ENCODE data around the gene SELENON.

Gene SELENON

GRCh38 chr1:25818569-25818968 is 18.6 kb downstream of the SELENON start:
- no peak for TF ChIP-seq GABPA (IDR thresholded peaks at IDR 0.05; ENCODE audit: low read depth)
- TF ChIP-seq, protein P1, sequence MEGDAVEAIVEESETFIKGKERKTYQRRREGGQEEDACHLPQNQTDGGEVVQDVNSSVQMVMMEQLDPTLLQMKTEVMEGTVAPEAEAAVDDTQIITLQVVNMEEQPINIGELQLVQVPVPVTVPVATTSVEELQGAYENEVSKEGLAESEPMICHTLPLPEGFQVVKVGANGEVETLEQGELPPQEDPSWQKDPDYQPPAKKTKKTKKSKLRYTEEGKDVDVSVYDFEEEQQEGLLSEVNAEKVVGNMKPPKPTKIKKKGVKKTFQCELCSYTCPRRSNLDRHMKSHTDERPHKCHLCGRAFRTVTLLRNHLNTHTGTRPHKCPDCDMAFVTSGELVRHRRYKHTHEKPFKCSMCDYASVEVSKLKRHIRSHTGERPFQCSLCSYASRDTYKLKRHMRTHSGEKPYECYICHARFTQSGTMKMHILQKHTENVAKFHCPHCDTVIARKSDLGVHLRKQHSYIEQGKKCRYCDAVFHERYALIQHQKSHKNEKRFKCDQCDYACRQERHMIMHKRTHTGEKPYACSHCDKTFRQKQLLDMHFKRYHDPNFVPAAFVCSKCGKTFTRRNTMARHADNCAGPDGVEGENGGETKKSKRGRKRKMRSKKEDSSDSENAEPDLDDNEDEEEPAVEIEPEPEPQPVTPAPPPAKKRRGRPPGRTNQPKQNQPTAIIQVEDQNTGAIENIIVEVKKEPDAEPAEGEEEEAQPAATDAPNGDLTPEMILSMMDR (IDR thresholded peaks at IDR 0.05; ENCODE audit: insufficient read depth, low read length), result no peak
- no peak for TF ChIP-seq POLR2AphosphoS5 (IDR thresholded peaks at IDR 0.05; ENCODE audit: low read depth)
- TF ChIP-seq SPI1 (IDR thresholded peaks at IDR 0.05; ENCODE audit: borderline replicate concordance, low read depth), result no peak
- TF ChIP-seq, protein P2, sequence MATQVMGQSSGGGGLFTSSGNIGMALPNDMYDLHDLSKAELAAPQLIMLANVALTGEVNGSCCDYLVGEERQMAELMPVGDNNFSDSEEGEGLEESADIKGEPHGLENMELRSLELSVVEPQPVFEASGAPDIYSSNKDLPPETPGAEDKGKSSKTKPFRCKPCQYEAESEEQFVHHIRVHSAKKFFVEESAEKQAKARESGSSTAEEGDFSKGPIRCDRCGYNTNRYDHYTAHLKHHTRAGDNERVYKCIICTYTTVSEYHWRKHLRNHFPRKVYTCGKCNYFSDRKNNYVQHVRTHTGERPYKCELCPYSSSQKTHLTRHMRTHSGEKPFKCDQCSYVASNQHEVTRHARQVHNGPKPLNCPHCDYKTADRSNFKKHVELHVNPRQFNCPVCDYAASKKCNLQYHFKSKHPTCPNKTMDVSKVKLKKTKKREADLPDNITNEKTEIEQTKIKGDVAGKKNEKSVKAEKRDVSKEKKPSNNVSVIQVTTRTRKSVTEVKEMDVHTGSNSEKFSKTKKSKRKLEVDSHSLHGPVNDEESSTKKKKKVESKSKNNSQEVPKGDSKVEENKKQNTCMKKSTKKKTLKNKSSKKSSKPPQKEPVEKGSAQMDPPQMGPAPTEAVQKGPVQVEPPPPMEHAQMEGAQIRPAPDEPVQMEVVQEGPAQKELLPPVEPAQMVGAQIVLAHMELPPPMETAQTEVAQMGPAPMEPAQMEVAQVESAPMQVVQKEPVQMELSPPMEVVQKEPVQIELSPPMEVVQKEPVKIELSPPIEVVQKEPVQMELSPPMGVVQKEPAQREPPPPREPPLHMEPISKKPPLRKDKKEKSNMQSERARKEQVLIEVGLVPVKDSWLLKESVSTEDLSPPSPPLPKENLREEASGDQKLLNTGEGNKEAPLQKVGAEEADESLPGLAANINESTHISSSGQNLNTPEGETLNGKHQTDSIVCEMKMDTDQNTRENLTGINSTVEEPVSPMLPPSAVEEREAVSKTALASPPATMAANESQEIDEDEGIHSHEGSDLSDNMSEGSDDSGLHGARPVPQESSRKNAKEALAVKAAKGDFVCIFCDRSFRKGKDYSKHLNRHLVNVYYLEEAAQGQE (IDR thresholded peaks at IDR 0.05; ENCODE audit: insufficient replicate concordance, low read depth), result no peak
- no peak overlapping the region for H3K4me3 ChIP-seq (replicated peaks; ENCODE audit: insufficient read depth, low read length)
- DNase-seq (ENCODE audit: low read depth in 1 of 2, low spot score in 1 of 2), result no peak
- no peak overlapping the region for H3K27ac ChIP-seq (replicated peaks)
- no peaks in the 10 kb centered on the region for H3K27me3 ChIP-seq (ENCODE audit: insufficient read depth, poor library complexity, severe bottlenecking)

- peak; percentile 92 to 93 for DNase-seq (ENCODE audit: low read depth in 1 of 2, low spot score in 1 of 2)
- H3K27ac ChIP-seq (replicated peaks), result peak within 1 kb of the TSS; percentile 92
Measured at GRCh38 chr1:25819491-25820246, 19.7 kb downstream of the SELENON start, which contains the start of gene MTFR1L. Gene MTFR1L (plus strand): TSS chr1:25819954. CDS start chr1:25823105, 3,151 bp downstream.

DNA sequence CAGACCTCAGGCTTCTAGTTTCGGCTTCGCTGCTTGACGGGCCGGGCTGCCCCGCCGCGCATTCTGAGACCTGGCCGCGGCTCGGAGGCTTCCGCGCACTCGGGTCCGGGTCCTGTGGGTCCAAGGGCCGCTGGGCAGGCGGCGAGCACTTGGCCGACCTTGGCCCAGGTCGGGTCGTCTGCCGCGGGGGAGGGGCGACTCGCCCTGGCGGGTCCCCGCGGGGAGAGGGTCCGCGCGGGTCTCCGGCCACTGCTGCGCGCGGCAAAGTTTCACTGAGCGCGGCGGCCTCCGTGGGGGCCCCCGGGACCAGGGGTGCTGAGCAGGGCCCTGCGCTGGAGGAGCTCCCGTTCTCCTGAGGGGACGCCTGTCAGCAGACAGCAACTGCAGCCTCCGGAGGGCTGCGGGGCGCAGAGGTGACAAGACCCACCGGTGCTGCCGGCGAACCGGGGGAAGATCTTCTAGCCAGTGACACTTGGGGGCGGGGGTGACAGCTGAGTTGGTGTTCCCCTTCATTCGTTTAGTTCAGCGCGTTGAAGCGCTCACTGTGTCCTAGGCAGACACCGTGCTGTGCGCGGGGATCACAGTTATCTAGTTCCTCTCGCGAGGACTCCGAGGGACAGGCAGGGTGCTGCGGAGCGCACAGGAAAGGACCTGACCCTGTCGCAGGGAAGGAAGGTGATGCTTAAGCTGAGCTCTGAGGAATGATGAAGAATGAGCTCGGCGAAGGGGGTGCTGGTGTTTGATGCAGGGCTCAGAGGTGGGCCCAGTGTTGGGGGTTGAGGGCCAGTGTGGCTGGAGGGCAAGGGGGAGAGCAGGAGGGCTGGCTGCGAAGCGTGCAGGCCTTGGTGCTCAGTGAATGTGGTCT is 20.5 kb downstream of the SELENON start:
- Histone ChIP-seq H3K4me3 (replicated peaks; ENCODE audit: insufficient read depth, low read length) (peak overlapping the region; percentile 69), H3K27ac (replicated peaks) (peak overlapping the region; percentile 92), H3K27me3 (ENCODE audit: insufficient read depth, poor library complexity, severe bottlenecking) (no peaks in the 10 kb centered on the region)
- peak; percentile 73 to 89 for DNase-seq (ENCODE audit: low read depth in 1 of 2, low spot score in 1 of 2)
- TF ChIP-seq GABPA (IDR thresholded peaks at IDR 0.05; ENCODE audit: low read depth) (no peak), SPI1 (IDR thresholded peaks at IDR 0.05; ENCODE audit: borderline replicate concordance, low read depth) (peak; percentile 25; the same call in 1 of the 2 replicates), POLR2AphosphoS5 (IDR thresholded peaks at IDR 0.05; ENCODE audit: low read depth) (peak; percentile 72)
- TF ChIP-seq, protein P2 (IDR thresholded peaks at IDR 0.05; ENCODE audit: insufficient replicate concordance, low read depth), result peak; percentile 23
- TF ChIP-seq, protein P1 (IDR thresholded peaks at IDR 0.05; ENCODE audit: insufficient read depth, low read length), result no peak

More at GRCh38 chr1:25819491-25820246, 19.7 kb downstream of the SELENON start, which contains the start of gene MTFR1L:
- peak within 1 kb of the TSS; percentile 69 for H3K4me3 ChIP-seq (replicated peaks; ENCODE audit: insufficient read depth, low read length)
- H3K27me3 ChIP-seq (ENCODE audit: insufficient read depth, poor library complexity, severe bottlenecking), result no peaks in the 10 kb centered on the region
- TF ChIP-seq GABPA (IDR thresholded peaks at IDR 0.05; ENCODE audit: low read depth), result peak; percentile 72
- TF ChIP-seq POLR2AphosphoS5 (IDR thresholded peaks at IDR 0.05; ENCODE audit: low read depth), result peak; percentile 70
- TF ChIP-seq, protein P2 (IDR thresholded peaks at IDR 0.05; ENCODE audit: insufficient replicate concordance, low read depth), result no peak
- peak; percentile 47; the same call in 1 of the 2 replicates for TF ChIP-seq SPI1 (IDR thresholded peaks at IDR 0.05; ENCODE audit: borderline replicate concordance, low read depth)
